ENCODE results near the gene ANKRD29. TPM values are rescaled to one million over a fixed set of nuclear protein-coding genes. Genes with fewer than 3 reads are reported as not detected.

Gene ANKRD29
- total and polyA plus RNA-seq, 9 of the 15 experiments (the other 6 are each of a cell fraction or from before 2014, with no cell fraction given): 0.36 TPM; not detected in 8

DNA sequence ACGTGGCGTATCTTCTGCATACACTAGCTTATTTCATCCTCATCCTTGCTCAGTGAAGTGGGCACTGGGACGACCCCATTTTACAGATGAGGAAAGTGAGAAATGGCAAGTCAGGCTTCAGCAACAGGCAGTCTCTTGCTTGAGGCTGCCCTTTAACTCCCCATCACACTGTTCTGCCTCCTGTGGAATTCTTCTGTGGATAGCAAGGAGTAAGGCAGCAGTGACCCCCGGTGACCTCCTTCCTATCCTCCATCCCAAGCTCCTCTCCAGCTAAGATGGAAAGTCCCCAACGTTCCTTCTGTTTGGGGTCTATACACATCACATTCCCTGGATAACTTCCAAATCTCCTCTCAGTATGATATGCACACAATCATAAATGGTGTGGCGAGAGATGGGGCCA, 10.5 kb downstream of the ANKRD29 start:
- no peak overlapping the region for H2AFZ ChIP-seq (ENCODE audit: low read depth, low read length)
- POLR2A ChIA-PET: interaction anchor here (1.2 kb wide), 1 partner anchor 16 kb away, joined by 3 read pairs; no protein-coding TSS in a partner anchor
- ATAC-seq (no peak), FAIRE-seq (no peak), DNase-seq (ENCODE audit: extremely low read depth in 1 of 4, low spot score in 3 of 4) (no peak)
- no peak overlapping the region for H3K4me3 ChIP-seq
- no peaks in the 10 kb centered on the region for H3K9me3 ChIP-seq (replicated peaks; ENCODE audit: control insufficient read depth, insufficient read depth, low read depth, low read length)
- H3K4me2 ChIP-seq (ENCODE audit: insufficient read depth, low read length): no peak overlapping the region
- H3K27me3 ChIP-seq (ENCODE audit: control insufficient read depth in 2 of 2, insufficient read depth in 2 of 2, low read length in 2 of 2): peaks cover 15 to 38% of the 10 kb centered on the region in 2 experiments; a peak in 4 of 5 replicates
- no peaks in the 10 kb centered on the region for H3K4me1 ChIP-seq (replicated peaks in 1 of 2; ENCODE audit: control insufficient read depth in 2 of 2, insufficient read depth in 2 of 2, low read length in 2 of 2)
- TF ChIP-seq NBN (IDR thresholded peaks at IDR 0.05; ENCODE audit: low read depth) (no peak), PHF21A (IDR thresholded peaks at IDR 0.05; ENCODE audit: borderline replicate concordance, low read depth) (no peak), ATF7 (IDR thresholded peaks at IDR 0.05) (no peak), SP1 (CRISPR knock-in tag; IDR thresholded peaks at IDR 0.05) (no peak), HES1 (IDR thresholded peaks at IDR 0.05; ENCODE audit: low read depth) (no peak), ZBTB49 (CRISPR knock-in tag; IDR thresholded peaks at IDR 0.05; ENCODE audit: borderline replicate concordance) (no peak), ARID1B (IDR thresholded peaks at IDR 0.05) (no peak), COPS2 (conservative IDR thresholded peaks at IDR 0.05) (no peak), NCOA6 (IDR thresholded peaks at IDR 0.05) (no peak), ETV1 (tag; conservative IDR thresholded peaks at IDR 0.05; ENCODE audit: low read depth) (no peak), CHCHD3 (CRISPR knock-in tag; IDR thresholded peaks at IDR 0.05) (no peak), DDX20 (tag; IDR thresholded peaks at IDR 0.05; ENCODE audit: low read depth) (no peak), SMC3 (conservative IDR thresholded peaks at IDR 0.05; ENCODE audit: insufficient read depth, low read depth, low read length) (no peak), KDM4B (IDR thresholded peaks at IDR 0.05; ENCODE audit: borderline replicate concordance in 2 of 2, low read depth in 1 of 2) (no peak), RFX7 (CRISPR knock-in tag; IDR thresholded peaks at IDR 0.05) (no peak), SRSF9 (IDR thresholded peaks at IDR 0.05; ENCODE audit: borderline replicate concordance, low read depth, low read length) (no peak), TAF7 (tag; IDR thresholded peaks at IDR 0.05) (no peak), RFX5 (IDR thresholded peaks at IDR 0.05; ENCODE audit: low read depth, low read length) (no peak)
- TF ChIP-seq, protein P1, sequence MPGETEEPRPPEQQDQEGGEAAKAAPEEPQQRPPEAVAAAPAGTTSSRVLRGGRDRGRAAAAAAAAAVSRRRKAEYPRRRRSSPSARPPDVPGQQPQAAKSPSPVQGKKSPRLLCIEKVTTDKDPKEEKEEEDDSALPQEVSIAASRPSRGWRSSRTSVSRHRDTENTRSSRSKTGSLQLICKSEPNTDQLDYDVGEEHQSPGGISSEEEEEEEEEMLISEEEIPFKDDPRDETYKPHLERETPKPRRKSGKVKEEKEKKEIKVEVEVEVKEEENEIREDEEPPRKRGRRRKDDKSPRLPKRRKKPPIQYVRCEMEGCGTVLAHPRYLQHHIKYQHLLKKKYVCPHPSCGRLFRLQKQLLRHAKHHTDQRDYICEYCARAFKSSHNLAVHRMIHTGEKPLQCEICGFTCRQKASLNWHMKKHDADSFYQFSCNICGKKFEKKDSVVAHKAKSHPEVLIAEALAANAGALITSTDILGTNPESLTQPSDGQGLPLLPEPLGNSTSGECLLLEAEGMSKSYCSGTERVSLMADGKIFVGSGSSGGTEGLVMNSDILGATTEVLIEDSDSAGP (CRISPR knock-in tag; IDR thresholded peaks at IDR 0.05): no peak
- H3K36me3 ChIP-seq (ENCODE audit: control insufficient read depth, insufficient read depth, low read length): no peaks in the 10 kb centered on the region
- CTCF ChIA-PET (ENCODE audit: low intra/inter-chr PET ratio): no interaction called here
- H4K20me1 ChIP-seq (replicated peaks; ENCODE audit: control insufficient read depth, insufficient read depth, low read length): 0 out of 2 replicates have a peak, but pooled peaks cover 4% of the 10 kb centered on the region
- no peak overlapping the region for H3K27ac ChIP-seq (ENCODE audit: extremely low read depth, low read depth, low read length)
- WGBS (ENCODE audit: insufficient coverage, low coverage, missing lambda C conversion rate): 0% methylated on average over 6 of the region's 6 CpGs
- no TSS peak for BruUV-seq (replicated peaks)
- no peak overlapping the region for H3K9ac ChIP-seq (ENCODE audit: insufficient read depth in 1 of 2, low read depth in 2 of 2, low read length in 2 of 2)
- H3K79me2 ChIP-seq (ENCODE audit: control insufficient read depth, insufficient read depth, low read length): no peaks in the 10 kb centered on the region
- no peaks in the 10 kb centered on the region for H3K9me1 ChIP-seq (ENCODE audit: control insufficient read depth, insufficient read depth, low read length)
- in situ Hi-C loops (cut with MboI) (no loop called here), intact Hi-C loops (cut with micrococcal nuclease) (no loop called here)
